Transverse colon (tissue), 4 donors: ENCODE results near the gene PTPRN2. TPM values are rescaled to one million over a fixed set of nuclear protein-coding genes. Genes with fewer than 3 reads are reported as not detected.

Experiments
- DNase-seq: peaks from one replicate; pipeline ENCODE4 v3.0.0-alpha.2; 2019
- H3K27ac ChIP-seq, 4 donors: fragments of 200-600 bp; sonication (generic); 2 replicates each; pipeline ENCODE4 v1.5.1; 2016 to 2018; ENCODE audit warnings: inconsistent platforms in 4 of 4
- H3K27me3 ChIP-seq: fragments of 200-600 bp; sonication (generic); 2 replicates; pipeline ENCODE4 v1.5.1; 2017; ENCODE audit warnings: inconsistent platforms
- H3K36me3 ChIP-seq, 4 donors: fragments of 200-600 bp; sonication (generic); 2 replicates each; pipeline ENCODE4 v1.5.1; 2017 to 2019; ENCODE audit warnings: inconsistent platforms in 4 of 4
- H3K4me1 ChIP-seq, 4 donors: fragments of 200-600 bp; sonication (generic); 2 replicates each; pipeline ENCODE4 v1.5.1; 2017 to 2020; ENCODE audit warnings: inconsistent platforms in 4 of 4
- H3K4me3 ChIP-seq, 4 donors: fragments of 200-600 bp; sonication (generic); 1 replicate in 1 of 4; 2 replicates in 3 of 4; pipeline versions ENCODE4 v1.5.1 to v1.6.1; 2017 to 2019; ENCODE audit warnings: inconsistent platforms in 4 of 4
- H3K9me3 ChIP-seq, 2 donors: fragments of 200-600 bp; sonication (generic); 2 replicates each; pipeline ENCODE4 v1.5.1; 2017 to 2019; ENCODE audit warnings: inconsistent platforms in 2 of 2
- EP300 ChIP-seq: sonication (generic); formaldehyde crosslinking; IDR thresholded peaks from one replicate; pipeline ENCODE4 v1.6.1; 2017; ENCODE audit warnings: antibody characterized with exemption, low read depth
- POLR2A ChIP-seq: fragments of 450-650 bp; IDR thresholded peaks from one replicate; pipeline ENCODE4 v1.6.1; 2016; ENCODE audit warnings: antibody characterized with exemption, mild to moderate bottlenecking, moderate library complexity
- POLR2AphosphoS5 ChIP-seq, 3 donors: sonication (generic); formaldehyde crosslinking; IDR thresholded peaks; one replicate each; pipeline ENCODE4 v1.6.1; 2016; ENCODE audit warnings: antibody characterized with exemption in 3 of 3
- WGBS, 2 donors: methylation state at CpG; one replicate each; pipeline ENCODE4 v1.1.5; 2018; ENCODE audit warnings: low coverage in 1 of 2; 5-methylcytosine and 5-hydroxymethylcytosine counted together
- in situ Hi-C, 4 donors: fragments of 200-750 bp; cut with MboI; loops; one replicate each; pipeline versions ENCODE4 v1.15.0 to v1.15.1; 2017; ENCODE audit warnings: low sequenced_read_pairs in 3 of 4, low pct_ligation_motif_present in 1 of 4, low pct_unique_long_range_greater_than_20kb in 1 of 4
- intact Hi-C: fragments of 100-400 bp; cut with DNase I; formaldehyde crosslinking; loops from one replicate; pipeline ENCODE4 v1.15.1; 2023; ENCODE audit warnings: low total_unique reads
- total RNA-seq, 4 donors: library from RNA; depleted of rRNA; stranded (reverse); fragments of >200 nt; gene quantifications; one replicate each; pipeline ENCODE4 v1.1.0, GENCODE V29; 2016
- TF ChIP-seq, protein P1 (sequence below), 5 experiments: fragments of 200-600 bp in 3 of 5; fragments of 450-650 bp in 2 of 5; sonication (generic) in 3 of 5; IDR thresholded peaks; 1 replicate in 2 of 5; 2 replicates in 3 of 5; pipeline ENCODE4 v1.5.1; 2016 to 2017; ENCODE audit warnings: antibody characterized with exemption in 5 of 5, inconsistent platforms in 3 of 5, mild to moderate bottlenecking in 2 of 5, moderate library complexity in 1 of 5

The PTPRN2 gene
- total RNA-seq, 4 donors from 2014 or later, result 15.4 to 31.1 (median 21.8) TPM

DNA sequence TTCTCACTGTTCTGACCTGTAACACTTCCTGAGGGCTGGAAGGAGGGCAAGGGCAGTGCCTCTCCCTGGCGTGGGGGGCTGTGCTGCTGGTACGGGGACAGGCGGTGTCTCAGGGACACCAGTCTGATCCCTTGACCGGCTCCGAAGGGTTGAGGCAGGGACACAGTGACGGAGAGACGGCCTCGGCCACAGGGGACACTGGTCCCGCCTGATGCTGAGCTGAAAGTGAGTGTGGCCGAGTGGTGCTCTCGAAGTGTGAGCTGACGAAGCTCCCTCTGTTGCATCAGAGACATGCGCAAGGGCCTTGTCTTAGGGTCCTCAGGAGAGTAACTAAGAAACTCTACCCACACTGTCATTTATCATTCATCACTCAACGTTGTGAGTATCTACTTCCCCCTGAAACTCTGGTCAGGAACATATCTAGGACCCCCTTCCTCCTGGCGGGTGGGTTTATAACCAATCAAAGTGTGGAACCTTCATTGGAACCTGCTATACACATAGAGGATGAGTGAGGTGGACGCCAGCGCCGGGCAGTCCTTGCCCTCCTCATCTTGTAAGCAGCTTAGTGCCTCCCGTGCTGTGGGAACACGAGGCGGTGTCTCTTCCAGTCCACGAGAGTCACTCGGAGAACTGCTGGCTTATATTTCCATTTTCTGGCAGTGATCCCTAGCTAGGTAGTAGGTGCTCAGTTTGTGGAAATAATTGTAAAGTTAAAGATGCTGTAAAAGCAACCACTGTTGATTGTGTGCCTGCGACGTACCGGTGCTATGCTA, 967.7 kb downstream of the PTPRN2 start:
- intact Hi-C loops (no loop called here), in situ Hi-C loops (no loop called here)
- DNase-seq, result no peak
- H3K4me1 ChIP-seq, result no peaks in the 10 kb centered on the region
- WGBS, 2 donors, result 90% methylated on average over 26 of the region's 26 CpGs; no CpG with 5 or more reads in 1 of the 2 donors
- no peaks in the 10 kb centered on the region for H3K36me3 ChIP-seq
- TF ChIP-seq, protein P1, sequence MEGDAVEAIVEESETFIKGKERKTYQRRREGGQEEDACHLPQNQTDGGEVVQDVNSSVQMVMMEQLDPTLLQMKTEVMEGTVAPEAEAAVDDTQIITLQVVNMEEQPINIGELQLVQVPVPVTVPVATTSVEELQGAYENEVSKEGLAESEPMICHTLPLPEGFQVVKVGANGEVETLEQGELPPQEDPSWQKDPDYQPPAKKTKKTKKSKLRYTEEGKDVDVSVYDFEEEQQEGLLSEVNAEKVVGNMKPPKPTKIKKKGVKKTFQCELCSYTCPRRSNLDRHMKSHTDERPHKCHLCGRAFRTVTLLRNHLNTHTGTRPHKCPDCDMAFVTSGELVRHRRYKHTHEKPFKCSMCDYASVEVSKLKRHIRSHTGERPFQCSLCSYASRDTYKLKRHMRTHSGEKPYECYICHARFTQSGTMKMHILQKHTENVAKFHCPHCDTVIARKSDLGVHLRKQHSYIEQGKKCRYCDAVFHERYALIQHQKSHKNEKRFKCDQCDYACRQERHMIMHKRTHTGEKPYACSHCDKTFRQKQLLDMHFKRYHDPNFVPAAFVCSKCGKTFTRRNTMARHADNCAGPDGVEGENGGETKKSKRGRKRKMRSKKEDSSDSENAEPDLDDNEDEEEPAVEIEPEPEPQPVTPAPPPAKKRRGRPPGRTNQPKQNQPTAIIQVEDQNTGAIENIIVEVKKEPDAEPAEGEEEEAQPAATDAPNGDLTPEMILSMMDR (IDR thresholded peaks at IDR 0.05), result no peak
- TF ChIP-seq EP300 (no peak), POLR2A (no peak), POLR2AphosphoS5 (IDR thresholded peaks at IDR 0.05) (no peak)
- no peak overlapping the region for H3K27ac ChIP-seq
- H3K9me3 ChIP-seq, result no peaks in the 10 kb centered on the region
- H3K27me3 ChIP-seq, result no peaks in the 10 kb centered on the region
- no peak overlapping the region for H3K4me3 ChIP-seq

DNA sequence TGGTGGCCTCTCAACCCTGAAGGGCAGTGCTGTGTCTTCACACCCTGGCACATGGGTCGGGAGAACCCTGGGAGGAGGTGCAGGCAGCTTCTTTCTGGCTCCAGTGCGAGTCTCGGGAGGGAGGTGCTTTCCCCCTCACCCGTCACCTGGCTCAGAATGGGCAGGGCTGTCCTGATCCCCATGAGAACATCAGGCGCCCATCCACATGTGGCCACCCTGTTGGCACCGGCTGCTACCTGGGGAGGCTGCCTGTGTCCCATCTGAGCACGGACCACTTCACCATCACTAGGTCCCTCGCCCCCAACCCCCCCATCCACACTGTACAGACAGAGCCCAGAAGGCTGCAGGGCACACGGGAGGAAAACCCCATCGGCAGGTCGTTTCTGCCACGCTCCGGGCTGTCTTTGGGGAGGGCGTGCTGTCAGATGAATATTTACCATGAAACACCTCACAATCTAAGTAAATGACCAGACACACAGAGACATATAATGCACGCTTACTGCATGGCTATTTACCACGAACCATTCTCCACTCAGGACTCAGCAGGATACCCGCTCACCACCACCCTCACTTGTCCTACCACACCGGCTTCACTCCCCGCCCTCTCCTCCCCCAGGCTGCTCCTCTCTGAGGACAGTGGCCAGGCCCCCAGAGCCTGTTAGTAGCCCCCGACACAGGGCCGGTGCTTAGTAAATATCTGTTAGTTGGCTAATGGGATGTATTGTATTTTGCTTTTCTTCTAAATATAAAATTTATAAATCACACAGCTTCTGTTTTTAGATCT, 968.6 kb downstream of the PTPRN2 start:
- Histone ChIP-seq H3K27me3 (no peaks in the 10 kb centered on the region), H3K27ac (no peak overlapping the region), H3K4me3 (no peak overlapping the region), H3K4me1 (no peaks in the 10 kb centered on the region), H3K36me3 (no peaks in the 10 kb centered on the region), H3K9me3 (no peaks in the 10 kb centered on the region)
- WGBS, 2 donors, result 83 to 100% methylated on average over 1 to 21 of the region's 21 CpGs
- TF ChIP-seq EP300 (no peak), POLR2AphosphoS5 (IDR thresholded peaks at IDR 0.05) (no peak), POLR2A (no peak)
- TF ChIP-seq, protein P1 (IDR thresholded peaks at IDR 0.05), result no peak
- in situ Hi-C loops (no loop called here), intact Hi-C loops (no loop called here)
- no peak for DNase-seq

DNA sequence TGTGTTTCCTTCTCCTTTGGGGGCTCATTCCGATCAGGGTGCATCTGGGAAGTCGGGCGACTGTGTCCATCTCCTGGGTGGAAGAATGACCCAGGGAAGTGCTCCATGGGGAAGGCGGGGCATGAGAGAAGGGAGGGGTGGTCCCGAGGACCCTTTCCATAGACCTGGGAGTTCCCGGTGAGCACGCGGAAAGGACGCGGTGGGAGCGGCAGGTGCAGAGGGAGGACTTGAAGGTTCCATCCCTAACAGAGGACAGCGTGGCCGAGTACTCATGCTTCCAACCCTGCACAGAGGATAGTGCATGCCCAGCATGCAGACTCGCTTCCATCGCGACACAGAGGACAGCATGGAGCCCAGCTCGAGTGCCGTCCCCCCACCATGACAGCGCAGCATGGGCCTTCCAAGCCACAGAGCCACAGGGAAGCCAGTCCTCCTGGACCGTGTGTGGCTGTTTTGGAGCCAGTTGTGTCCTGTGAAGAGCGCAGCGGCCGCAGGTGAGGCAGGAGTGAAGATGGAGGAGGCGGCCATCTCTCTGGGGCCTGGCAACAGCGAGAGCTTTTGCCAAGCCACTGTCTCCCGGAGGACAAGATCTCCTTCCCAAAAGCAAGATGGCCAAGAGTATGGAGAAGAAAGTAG, 969.4 kb downstream of the PTPRN2 start:
- H3K9me3 ChIP-seq, result no peaks in the 10 kb centered on the region
- no peaks in the 10 kb centered on the region for H3K36me3 ChIP-seq
- 90 to 94% methylated on average over 11 to 26 of the region's 26 CpGs for WGBS, 2 donors
- H3K27ac ChIP-seq, result no peak overlapping the region
- intact Hi-C loops (no loop called here), in situ Hi-C loops (no loop called here)
- no peak overlapping the region for H3K4me3 ChIP-seq
- H3K4me1 ChIP-seq, result peaks cover 0 to 6% (median 0%) of the 10 kb centered on the region in 4 donors
- no peaks in the 10 kb centered on the region for H3K27me3 ChIP-seq
- TF ChIP-seq POLR2A (no peak), EP300 (no peak), POLR2AphosphoS5 (IDR thresholded peaks at IDR 0.05) (no peak)
- TF ChIP-seq, protein P1 (IDR thresholded peaks at IDR 0.05), result no peak
- DNase-seq, result no peak

DNA sequence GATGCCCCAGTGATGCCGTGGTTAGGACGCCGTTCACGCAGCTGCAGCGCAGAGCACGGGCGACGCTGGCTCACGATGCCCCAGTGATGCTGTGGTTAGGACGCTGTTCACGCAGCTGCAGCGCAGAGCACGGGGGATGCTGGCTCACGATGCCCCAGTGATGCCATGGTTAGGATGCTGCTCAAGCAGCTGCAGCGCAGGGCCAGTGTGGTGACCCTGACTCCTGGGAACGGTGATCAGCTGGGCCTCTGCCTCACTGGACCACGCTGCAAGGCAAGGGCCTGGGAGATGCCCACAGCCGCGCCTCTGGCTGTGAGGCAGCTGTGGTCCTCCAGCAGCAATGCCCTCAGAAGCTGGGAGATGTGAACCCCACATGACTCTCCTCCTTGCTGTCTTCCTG, 970.2 kb downstream of the PTPRN2 start:
- TF ChIP-seq, protein P1 (IDR thresholded peaks at IDR 0.05), result no peak
- TF ChIP-seq EP300 (no peak), POLR2AphosphoS5 (IDR thresholded peaks at IDR 0.05) (no peak)
- Histone ChIP-seq H3K36me3 (no peaks in the 10 kb centered on the region), H3K27ac (no peak overlapping the region), H3K4me3 (no peak overlapping the region), H3K4me1 (peaks cover 0 to 12% (median 0%) of the 10 kb centered on the region in 4 donors), H3K27me3 (no peaks in the 10 kb centered on the region), H3K9me3 (no peaks in the 10 kb centered on the region)
- WGBS, 2 donors, result 92% methylated on average over 17 of the region's 19 CpGs; no CpG with 5 or more reads in 1 of the 2 donors
- in situ Hi-C loops (no loop called here), intact Hi-C loops (no loop called here)
- no peak for DNase-seq
